Activated CD4-positive, alpha-beta memory T cell treated with anti-CD3 and anti-CD28 coated beads, Interleukin-2, amount 10 ng/mL, durations not matched to agents 7 days and 5 days (primary cell): ENCODE measurements around the gene LDLRAD4. TPM values are rescaled to one million over a fixed set of nuclear protein-coding genes. Genes with fewer than 3 reads are reported as not detected.

Source experiments
- CTCF ChIA-PET: fragments of 350-600 bp; sonication (Branson Sonifier 250); formaldehyde crosslinking; loops from one replicate; lab custom pipeline; 2021; ENCODE audit warnings: antibody characterized with exemption, inconsistent platforms; lab: Charles Lee
- POLR2A ChIA-PET: fragments of 350-600 bp; sonication (Branson Sonifier 250); formaldehyde crosslinking; loops from one replicate; lab custom pipeline; 2021; ENCODE audit warnings: antibody characterized with exemption; lab: Charles Lee
- DNase-seq: peaks from one replicate; pipeline ENCODE4 v3.0.0-alpha.2; 2020
- H3K27ac Mint-ChIP-seq: one replicate; pipeline ENCODE4 v1.8.0; 2021; ENCODE audit warnings: mild to moderate bottlenecking, mixed read lengths
- H3K27me3 Mint-ChIP-seq: one replicate; pipeline ENCODE4 v1.8.0; 2021; ENCODE audit warnings: mixed read lengths
- H3K36me3 Mint-ChIP-seq: one replicate; pipeline ENCODE4 v1.8.0; 2021; ENCODE audit warnings: low read depth, mixed read lengths
- H3K4me1 Mint-ChIP-seq: one replicate; pipeline ENCODE4 v1.8.0; 2021; ENCODE audit warnings: mixed read lengths
- H3K4me3 Mint-ChIP-seq: one replicate; pipeline ENCODE4 v1.8.0; 2021; ENCODE audit warnings: mild to moderate bottlenecking, mixed read lengths
- H3K9me3 Mint-ChIP-seq: one replicate; pipeline ENCODE4 v1.8.0; 2021; ENCODE audit warnings: mixed read lengths
- total RNA-seq, 2 experiments: library from RNA; stranded (reverse); gene quantifications; one replicate each; pipeline ENCODE4 v1.2.3, GENCODE V29; 2021

The LDLRAD4 gene
- total RNA-seq, 2 experiments from 2014 or later = 19.1 to 22.4 TPM

- Mint-ChIP-seq H3K4me3 (no peak overlapping the region), H3K36me3 (no peaks in the 10 kb centered on the region), H3K27ac (no peak overlapping the region), H3K4me1 (peaks cover 34% of the 10 kb centered on the region), H3K27me3 (no peaks in the 10 kb centered on the region), H3K9me3 (no peaks in the 10 kb centered on the region)
- ChIA-PET CTCF (interaction anchor here (1.2 to 4.8 kb wide), 4 partner anchors 21 to 69 kb away, joined by 3 to 49 read pairs (median 17); no protein-coding TSS in a partner anchor), POLR2A (interaction anchor here (1.9 to 3.2 kb wide), 2 partner anchors 49 to 53 kb away, joined by 8 to 14 read pairs; no protein-coding TSS in a partner anchor)
- DNase-seq = no peak
Observed at GRCh38 chr18:13560306-13560705, 341.7 kb downstream of the LDLRAD4 start.

GRCh38 chr18:13562494-13563029 lies 344.0 kb downstream of the LDLRAD4 start:
- peaks cover 52% of the 10 kb centered on the region for H3K4me1 Mint-ChIP-seq
- H3K36me3 Mint-ChIP-seq = no peaks in the 10 kb centered on the region
- peak; percentile 66 for DNase-seq
- no peaks in the 10 kb centered on the region for H3K9me3 Mint-ChIP-seq
- ChIA-PET CTCF (interaction anchor here (1.0 to 1.6 kb wide), 3 partner anchors 51 to 67 kb away, joined by 3 to 4 read pairs (median 3); no protein-coding TSS in a partner anchor), POLR2A (interaction anchor here (1.0 to 2.7 kb wide), 7 partner anchors 15 to 54 kb away, joined by 3 to 17 read pairs (median 5); no protein-coding TSS in a partner anchor)
- peak overlapping the region; percentile 79 for H3K27ac Mint-ChIP-seq
- H3K4me3 Mint-ChIP-seq = peak overlapping the region; percentile 43
- H3K27me3 Mint-ChIP-seq = no peaks in the 10 kb centered on the region

GRCh38 chr18:13563390-13563805 lies 344.8 kb downstream of the LDLRAD4 start:
- peaks cover 55% of the 10 kb centered on the region for H3K4me1 Mint-ChIP-seq
- POLR2A ChIA-PET = interaction anchor here (1.0 to 2.7 kb wide), 6 partner anchors 14 to 53 kb away, joined by 3 to 17 read pairs (median 6); no protein-coding TSS in a partner anchor
- H3K27ac Mint-ChIP-seq = peak overlapping the region; percentile 79
- H3K9me3 Mint-ChIP-seq = no peaks in the 10 kb centered on the region
- H3K36me3 Mint-ChIP-seq = no peaks in the 10 kb centered on the region
- H3K4me3 Mint-ChIP-seq = no peak overlapping the region
- CTCF ChIA-PET = interaction anchor here (1.0 to 1.6 kb wide), 3 partner anchors 50 to 66 kb away, joined by 3 to 4 read pairs (median 3); no protein-coding TSS in a partner anchor
- DNase-seq = no peak
- no peaks in the 10 kb centered on the region for H3K27me3 Mint-ChIP-seq

- POLR2A ChIA-PET = interaction anchor here (4.8 kb wide), 1 partner anchor 48 kb away, joined by 39 read pairs; no protein-coding TSS in a partner anchor
- Mint-ChIP-seq H3K9me3 (no peaks in the 10 kb centered on the region), H3K27me3 (no peaks in the 10 kb centered on the region), H3K27ac (no peak overlapping the region), H3K4me3 (no peak overlapping the region), H3K36me3 (no peaks in the 10 kb centered on the region), H3K4me1 (peaks cover 65% of the 10 kb centered on the region)
- CTCF ChIA-PET = no interaction called here
- no peak for DNase-seq
Observed at GRCh38 chr18:13564579-13564978, 346.0 kb downstream of the LDLRAD4 start.

GRCh38 chr18:13565228-13565627 lies 346.7 kb downstream of the LDLRAD4 start:
- H3K4me1 Mint-ChIP-seq = peaks cover 70% of the 10 kb centered on the region
- H3K36me3 Mint-ChIP-seq = no peaks in the 10 kb centered on the region
- no peaks in the 10 kb centered on the region for H3K9me3 Mint-ChIP-seq
- H3K27me3 Mint-ChIP-seq = no peaks in the 10 kb centered on the region
- POLR2A ChIA-PET = interaction anchor here (4.8 kb wide), 1 partner anchor 47 kb away, joined by 39 read pairs; no protein-coding TSS in a partner anchor
- H3K27ac Mint-ChIP-seq = no peak overlapping the region
- no peak overlapping the region for H3K4me3 Mint-ChIP-seq
- DNase-seq = no peak
- CTCF ChIA-PET = no interaction called here

GRCh38 chr18:13566941-13567746 lies 348.6 kb downstream of the LDLRAD4 start:
- Mint-ChIP-seq H3K27ac (peak overlapping the region; percentile 83), H3K4me3 (peak overlapping the region; percentile 27), H3K9me3 (no peaks in the 10 kb centered on the region), H3K27me3 (no peaks in the 10 kb centered on the region), H3K36me3 (no peaks in the 10 kb centered on the region), H3K4me1 (peaks cover 75% of the 10 kb centered on the region)
- peak; percentile 42 for DNase-seq
- POLR2A ChIA-PET = interaction anchor here (0.6 to 4.8 kb wide), 10 partner anchors 10 to 185 kb away, joined by 3 to 39 read pairs (median 4); no protein-coding TSS in a partner anchor
- CTCF ChIA-PET = interaction anchor here (0.6 to 2.1 kb wide), 11 partner anchors 9 to 62 kb away, joined by 3 to 10 read pairs (median 4); no protein-coding TSS in a partner anchor

- H3K4me3 Mint-ChIP-seq = no peak overlapping the region
- H3K4me1 Mint-ChIP-seq = peaks cover 62% of the 10 kb centered on the region
- H3K27ac Mint-ChIP-seq = peak overlapping the region; percentile 83
- no peaks in the 10 kb centered on the region for H3K36me3 Mint-ChIP-seq
- ChIA-PET POLR2A (interaction anchor here (1.2 to 4.8 kb wide), 4 partner anchors 8 to 187 kb away, joined by 3 to 39 read pairs (median 11); no protein-coding TSS in a partner anchor), CTCF (interaction anchor here (1.3 to 2.1 kb wide), 3 partner anchors 11 to 61 kb away, joined by 3 to 10 read pairs (median 5); no protein-coding TSS in a partner anchor)
- no peaks in the 10 kb centered on the region for H3K27me3 Mint-ChIP-seq
- no peaks in the 10 kb centered on the region for H3K9me3 Mint-ChIP-seq
- DNase-seq = no peak
Observed at GRCh38 chr18:13568443-13569392, 350.2 kb downstream of the LDLRAD4 start.

- no peak overlapping the region for H3K4me3 Mint-ChIP-seq
- no peak overlapping the region for H3K27ac Mint-ChIP-seq
- peaks cover 59% of the 10 kb centered on the region for H3K4me1 Mint-ChIP-seq
- H3K27me3 Mint-ChIP-seq = no peaks in the 10 kb centered on the region
- no peaks in the 10 kb centered on the region for H3K9me3 Mint-ChIP-seq
- DNase-seq = no peak
- H3K36me3 Mint-ChIP-seq = peaks cover 4% of the 10 kb centered on the region
- ChIA-PET CTCF (interaction anchor here (0.7 kb wide), 1 partner anchor 42 kb away, joined by 3 read pairs; no protein-coding TSS in a partner anchor), POLR2A (interaction anchor here (1.5 to 1.7 kb wide), 3 partner anchors 38 to 44 kb away, joined by 5 to 6 read pairs (median 5); no protein-coding TSS in a partner anchor)
Observed at GRCh38 chr18:13570216-13570615, 351.7 kb downstream of the LDLRAD4 start.

- Mint-ChIP-seq H3K27me3 (no peaks in the 10 kb centered on the region), H3K4me1 (peaks cover 62% of the 10 kb centered on the region), H3K27ac (no peak overlapping the region), H3K9me3 (peaks cover 4% of the 10 kb centered on the region), H3K4me3 (no peak overlapping the region), H3K36me3 (peaks cover 9% of the 10 kb centered on the region)
- ChIA-PET POLR2A (interaction anchor here (0.8 to 1.7 kb wide), 4 partner anchors 14 to 43 kb away, joined by 3 to 6 read pairs (median 5); no protein-coding TSS in a partner anchor), CTCF (interaction anchor here (0.7 to 1.3 kb wide), 3 partner anchors 11 to 41 kb away, joined by 3 to 13 read pairs (median 3); no protein-coding TSS in a partner anchor)
- DNase-seq = peak; percentile 38
Observed at GRCh38 chr18:13570856-13571495, 352.4 kb downstream of the LDLRAD4 start.

GRCh38 chr18:13572148-13572547 lies 353.6 kb downstream of the LDLRAD4 start:
- H3K27ac Mint-ChIP-seq = no peak overlapping the region
- DNase-seq = peak; percentile 13
- peaks cover 4% of the 10 kb centered on the region for H3K9me3 Mint-ChIP-seq
- POLR2A ChIA-PET = no interaction called here
- no peaks in the 10 kb centered on the region for H3K27me3 Mint-ChIP-seq
- peaks cover 62% of the 10 kb centered on the region for H3K4me1 Mint-ChIP-seq
- CTCF ChIA-PET = no interaction called here
- H3K36me3 Mint-ChIP-seq = peaks cover 12% of the 10 kb centered on the region
- H3K4me3 Mint-ChIP-seq = no peak overlapping the region

GRCh38 chr18:13572721-13573120 lies 354.2 kb downstream of the LDLRAD4 start:
- peaks cover 12% of the 10 kb centered on the region for H3K36me3 Mint-ChIP-seq

More at GRCh38 chr18:13572721-13573120, 354.2 kb downstream of the LDLRAD4 start:
- peak; percentile 15 for DNase-seq
- no peaks in the 10 kb centered on the region for H3K27me3 Mint-ChIP-seq
- H3K9me3 Mint-ChIP-seq = peaks cover 4% of the 10 kb centered on the region
- H3K4me1 Mint-ChIP-seq = peaks cover 63% of the 10 kb centered on the region
- H3K4me3 Mint-ChIP-seq = no peak overlapping the region
- no peak overlapping the region for H3K27ac Mint-ChIP-seq
- CTCF ChIA-PET = no interaction called here
- POLR2A ChIA-PET = no interaction called here
